SK-N-MC (cell line): ENCODE measurements around the gene GATAD2A.

Experiments used
- EZH2 ChIP-seq: fragments of 200-600 bp; sonication (generic); IDR thresholded peaks from one replicate; pipeline ENCODE4 v1.6.1; 2017; ENCODE audit warnings: antibody characterized with exemption
- FOXP2 ChIP-seq: optimal IDR thresholded peaks from 2 replicates; pipeline ENCODE3; 2011; ENCODE audit warnings: mild to moderate bottlenecking, moderate library complexity; ENCODE audit not compliant: insufficient read depth; ENCODE audit errors: extremely low read length, control extremely low read depth
- POLR2AphosphoS5 ChIP-seq: IDR thresholded peaks from 2 replicates; pipeline ENCODE4 v1.6.1; 2012; ENCODE audit warnings: mild to moderate bottlenecking, low read depth, low read length, borderline replicate concordance

- TF ChIP-seq POLR2AphosphoS5 (no peak), EZH2 (no peak), FOXP2 (no peak)
Measured at GRCh38 chr19:19434483-19435045, 29.1 kb downstream of the GATAD2A start.
